Keratinocyte (primary cell): Measurements from ENCODE around the gene ZNF236. TPM values are rescaled to one million over a fixed set of nuclear protein-coding genes. Genes with fewer than 3 reads are reported as not detected.

Experiments used
- DNase-seq: peaks from one replicate; pipeline ENCODE4 v3.0.0-alpha.2; 2011; ENCODE audit warnings: low read depth, missing footprints, low spot score
- FAIRE-seq: peaks from 2 replicates; lab custom pipeline; 2011; peaks lifted over from hg19 to GRCh38; lab: Jason Lieb, UNC
- H2AFZ ChIP-seq: 2 replicates; pipeline ENCODE4 v1.6.0; 2012; ENCODE audit warnings: low read length, control low read depth, inconsistent platforms; ENCODE audit not compliant: control insufficient read depth
- H3K27ac ChIP-seq: 2 replicates; pipeline ENCODE4 v1.5.1; 2011; ENCODE audit warnings: low read length; ENCODE audit not compliant: control insufficient read depth, insufficient read depth
- H3K27me3 ChIP-seq: 3 replicates; pipeline ENCODE4 v1.6.0; 2011; ENCODE audit warnings: low read length; ENCODE audit not compliant: control insufficient read depth, insufficient read depth; ENCODE audit errors: extremely low read depth
- H3K36me3 ChIP-seq, 2 experiments: 2 replicates in 1 of 2; 3 replicates in 1 of 2; pipeline ENCODE4 v1.5.1; 2011; ENCODE audit warnings: low read length in 2 of 2, mild to moderate bottlenecking in 1 of 2; ENCODE audit not compliant: control insufficient read depth in 2 of 2, insufficient read depth in 2 of 2; ENCODE audit errors: extremely low read depth in 1 of 2
- H3K4me1 ChIP-seq: 3 replicates; pipeline ENCODE4 v1.5.1; 2011; ENCODE audit warnings: low read length; ENCODE audit not compliant: control insufficient read depth, insufficient read depth; ENCODE audit errors: extremely low read depth
- H3K4me2 ChIP-seq: 3 replicates; pipeline ENCODE4 v1.6.0; 2011; ENCODE audit warnings: low read depth, low read length; ENCODE audit not compliant: control insufficient read depth, insufficient read depth; ENCODE audit errors: extremely low read depth
- H3K4me3 ChIP-seq, 3 experiments: fragments of 200-600 bp in 1 of 3; sonication (generic) in 1 of 3; 2 replicates in 2 of 3; 3 replicates in 1 of 3; pipeline ENCODE4 v1.5.1; 2011 to 2016; ENCODE audit warnings: low read length in 3 of 3, mild to moderate bottlenecking in 3 of 3, control low read depth in 2 of 3, inconsistent platforms in 1 of 3, low read depth in 1 of 3, mixed read lengths in 1 of 3, mixed run types in 1 of 3, moderate library complexity in 1 of 3; ENCODE audit not compliant: control insufficient read depth in 2 of 3, insufficient read depth in 2 of 3; ENCODE audit errors: extremely low read depth in 1 of 3
- H3K79me2 ChIP-seq: 2 replicates; pipeline ENCODE4 v1.6.0; 2012; ENCODE audit warnings: low read length; ENCODE audit not compliant: control insufficient read depth, insufficient read depth
- H3K9ac ChIP-seq: 3 replicates; pipeline ENCODE4 v1.6.0; 2011; ENCODE audit warnings: low read length; ENCODE audit not compliant: control insufficient read depth, insufficient read depth; ENCODE audit errors: extremely low read depth
- H3K9me1 ChIP-seq: 3 replicates; pipeline ENCODE4 v1.6.0; 2011; ENCODE audit warnings: low read length; ENCODE audit not compliant: control insufficient read depth, insufficient read depth; ENCODE audit errors: extremely low read depth
- H3K9me3 ChIP-seq: 2 replicates; pipeline ENCODE4 v1.5.1; 2012; ENCODE audit warnings: low read depth, low read length; ENCODE audit not compliant: control insufficient read depth
- H4K20me1 ChIP-seq: 3 replicates; pipeline ENCODE4 v1.6.0; 2011; ENCODE audit warnings: low read length; ENCODE audit not compliant: control insufficient read depth, insufficient read depth; ENCODE audit errors: extremely low read depth
- EZH2 ChIP-seq: IDR thresholded peaks from one replicate; pipeline ENCODE4 v1.6.1; 2012; ENCODE audit warnings: inconsistent platforms, mild to moderate bottlenecking, low read length, moderate library complexity
- dilution Hi-C: fragments of 300-500 bp; cut with MboI; formaldehyde crosslinking; loops from one replicate; pipeline ENCODE4 v1.7.0; 2020; ENCODE audit warnings: low sequenced_read_pairs; ENCODE audit not compliant: extremely low pct_ligation_motif_present
- polyA plus RNA-seq, 5 experiments: library from polyadenylated mRNA; depleted of rRNA in 3 of 5; stranded (reverse) in 3 of 5; stranded (forward) in 1 of 5; unstranded in 1 of 5; fragments of >200 nt; gene quantifications; 1 replicate in 1 of 5; 2 replicates in 3 of 5; 3 replicates in 1 of 5; pipeline versions ENCODE4 v1.2.1 to v1.2.3, GENCODE V29; 2011 to 2012; ENCODE audit warnings: missing spikeins in 2 of 5, low read depth in 1 of 5, low replicate concordance in 1 of 5
- TF ChIP-seq, protein P1 (sequence below), 3 experiments: IDR thresholded peaks in 1 of 3; conservative IDR thresholded peaks in 1 of 3; optimal IDR thresholded peaks in 1 of 3; 2 replicates in 2 of 3; 3 replicates in 1 of 3; pipeline versions ENCODE3 to v1.5.1; 2011; ENCODE audit warnings: low read length in 3 of 3, mild to moderate bottlenecking in 3 of 3, moderate library complexity in 2 of 3, control low read depth in 1 of 3, inconsistent platforms in 1 of 3; ENCODE audit not compliant: insufficient read depth in 2 of 3; ENCODE audit errors: extremely low read depth in 1 of 3

The ZNF236 gene
- polyA plus RNA-seq, 1 donor (not counting 4 experiments of a cell fraction or from before 2014, with no cell fraction given), result 4.5 TPM

DNA sequence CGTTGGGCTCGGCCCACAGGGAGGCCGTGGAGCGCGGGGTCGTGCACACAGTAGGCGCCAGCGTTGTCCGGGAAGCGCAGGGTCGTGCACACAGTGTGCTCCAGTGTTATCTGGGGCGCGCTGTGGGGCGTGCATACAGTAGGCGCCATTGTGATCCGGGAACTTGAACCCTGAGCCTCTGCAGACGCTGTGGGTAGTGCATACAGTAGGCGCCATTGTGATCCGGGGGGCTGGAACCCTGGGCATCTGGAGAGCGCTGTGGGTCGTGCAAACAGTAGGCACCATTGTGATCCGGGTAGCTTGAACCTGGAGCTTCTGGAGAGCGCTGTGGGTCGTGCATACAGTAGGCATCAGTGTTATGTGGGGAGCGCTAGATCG is 793 bp downstream of the ZNF236 start:
- peaks cover 21% of the 10 kb centered on the region for H3K4me1 ChIP-seq
- H3K27me3 ChIP-seq, result no peaks in the 10 kb centered on the region
- H3K9me3 ChIP-seq, result no peaks in the 10 kb centered on the region
- H3K4me3 ChIP-seq, result peak overlapping the region; percentile 64 to 84 (median 82)
- no peaks in the 10 kb centered on the region for H4K20me1 ChIP-seq
- FAIRE-seq, result no peak
- dilution Hi-C loops, result no loop called here
- no peak for TF ChIP-seq EZH2
- TF ChIP-seq, protein P1, sequence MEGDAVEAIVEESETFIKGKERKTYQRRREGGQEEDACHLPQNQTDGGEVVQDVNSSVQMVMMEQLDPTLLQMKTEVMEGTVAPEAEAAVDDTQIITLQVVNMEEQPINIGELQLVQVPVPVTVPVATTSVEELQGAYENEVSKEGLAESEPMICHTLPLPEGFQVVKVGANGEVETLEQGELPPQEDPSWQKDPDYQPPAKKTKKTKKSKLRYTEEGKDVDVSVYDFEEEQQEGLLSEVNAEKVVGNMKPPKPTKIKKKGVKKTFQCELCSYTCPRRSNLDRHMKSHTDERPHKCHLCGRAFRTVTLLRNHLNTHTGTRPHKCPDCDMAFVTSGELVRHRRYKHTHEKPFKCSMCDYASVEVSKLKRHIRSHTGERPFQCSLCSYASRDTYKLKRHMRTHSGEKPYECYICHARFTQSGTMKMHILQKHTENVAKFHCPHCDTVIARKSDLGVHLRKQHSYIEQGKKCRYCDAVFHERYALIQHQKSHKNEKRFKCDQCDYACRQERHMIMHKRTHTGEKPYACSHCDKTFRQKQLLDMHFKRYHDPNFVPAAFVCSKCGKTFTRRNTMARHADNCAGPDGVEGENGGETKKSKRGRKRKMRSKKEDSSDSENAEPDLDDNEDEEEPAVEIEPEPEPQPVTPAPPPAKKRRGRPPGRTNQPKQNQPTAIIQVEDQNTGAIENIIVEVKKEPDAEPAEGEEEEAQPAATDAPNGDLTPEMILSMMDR (optimal IDR thresholded peaks at IDR 0.05 in 1 of 3, IDR thresholded peaks at IDR 0.05 in 1 of 3, conservative IDR thresholded peaks at IDR 0.05 in 1 of 3; ENCODE audit: extremely low read depth in 1 of 3, insufficient read depth in 2 of 3, low read length in 3 of 3), result no peak
- DNase-seq, result no peak
- H3K9ac ChIP-seq, result peak overlapping the region; percentile 85
- peak overlapping the region; percentile 87 for H3K4me2 ChIP-seq
- H3K36me3 ChIP-seq, result no peaks in the 10 kb centered on the region
- H3K9me1 ChIP-seq, result no peaks in the 10 kb centered on the region
- H3K27ac ChIP-seq, result peak overlapping the region; percentile 61
- H2AFZ ChIP-seq, result peak overlapping the region; percentile 56
- H3K79me2 ChIP-seq, result peaks cover 75% of the 10 kb centered on the region

DNA sequence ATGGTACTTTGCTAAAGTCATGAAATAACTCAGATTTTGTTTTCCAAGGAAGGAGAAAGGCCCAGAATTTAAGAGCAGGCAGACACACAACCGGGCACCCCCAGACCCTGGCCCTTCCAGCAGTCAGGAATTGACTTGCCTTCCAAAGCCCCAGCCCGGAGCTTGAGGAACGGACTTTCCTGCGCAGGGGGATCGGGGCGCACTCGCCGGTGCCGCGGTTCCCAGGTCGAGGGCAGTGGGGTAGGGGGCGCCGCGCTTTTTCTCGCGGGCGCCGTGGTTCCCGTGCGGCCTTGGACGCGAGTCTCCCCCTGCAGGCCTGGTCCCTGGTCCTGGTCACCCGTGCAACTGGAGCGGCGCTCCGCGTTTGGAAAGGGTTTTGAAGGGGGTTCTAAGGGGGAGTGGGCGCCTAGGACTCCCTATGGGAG is 1.2 kb downstream of the ZNF236 start:
- Histone ChIP-seq H3K4me3 (peak overlapping the region; percentile 64 to 84 (median 82)), H3K79me2 (peaks cover 73% of the 10 kb centered on the region), H3K4me2 (peak overlapping the region; percentile 87), H3K27me3 (no peaks in the 10 kb centered on the region), H4K20me1 (no peaks in the 10 kb centered on the region), H3K27ac (peak overlapping the region; percentile 61), H3K9me3 (no peaks in the 10 kb centered on the region), H2AFZ (peak overlapping the region; percentile 56), H3K9me1 (no peaks in the 10 kb centered on the region), H3K9ac (peak overlapping the region; percentile 85), H3K4me1 (peaks cover 21% of the 10 kb centered on the region), H3K36me3 (no peaks in the 10 kb centered on the region)
- no peak for DNase-seq
- no peak for FAIRE-seq
- dilution Hi-C loops, result no loop called here
- TF ChIP-seq EZH2, result no peak
- TF ChIP-seq, protein P1 (optimal IDR thresholded peaks at IDR 0.05 in 1 of 3, IDR thresholded peaks at IDR 0.05 in 1 of 3, conservative IDR thresholded peaks at IDR 0.05 in 1 of 3; ENCODE audit: extremely low read depth in 1 of 3, insufficient read depth in 2 of 3, low read length in 3 of 3), result peak in 1 of 3 experiments; percentile 48
